Cardiac muscle cell (in vitro differentiated cells and primary cell): Measurements from ENCODE around the gene TMPRSS4. TPM values are rescaled to one million over a fixed set of nuclear protein-coding genes. Genes with fewer than 3 reads are reported as not detected.

ENCODE experiments used
- DNase-seq, 2 donors: peaks; one replicate each; pipeline versions ENCODE4 v3.0.0 to v3.0.0-alpha.2; 2010 to 2017; ENCODE audit warnings: low read depth in 1 of 2, low spot score in 1 of 2
- H3K27ac ChIP-seq: fragments of 200-600 bp; sonication (generic); 2 replicates; pipeline ENCODE4 v1.5.1; 2016
- H3K27me3 ChIP-seq: fragments of 200-600 bp; sonication (generic); 2 replicates; pipeline ENCODE4 v1.6.0; 2016; ENCODE audit warnings: control low read depth
- H3K36me3 ChIP-seq: fragments of 200-600 bp; sonication (generic); 2 replicates; pipeline ENCODE4 v1.5.1; 2016; ENCODE audit warnings: control low read depth
- H3K4me1 ChIP-seq: fragments of 200-600 bp; sonication (generic); 2 replicates; pipeline ENCODE4 v1.8.1; 2017; ENCODE audit warnings: low read depth, mild to moderate bottlenecking, mixed run types
- H3K4me3 ChIP-seq: fragments of 200-600 bp; sonication (generic); 2 replicates; pipeline ENCODE4 v1.5.1; 2016; ENCODE audit warnings: mild to moderate bottlenecking
- H3K9me3 ChIP-seq: fragments of 200-600 bp; sonication (generic); 2 replicates; pipeline ENCODE4 v1.5.1; 2017; ENCODE audit warnings: low read depth, mild to moderate bottlenecking, control low read depth
- polyA plus RNA-seq: library from polyadenylated mRNA; unstranded; fragments of >200 nt; fragmentation: Nextera tagmentation; extraction: Ambion mirVana; gene quantifications from 2 replicates; pipeline ENCODE4 v1.2.1, GENCODE V29; 2016
- total RNA-seq: library from RNA; depleted of rRNA; stranded (reverse); fragments of >200 nt; gene quantifications from 2 replicates; pipeline ENCODE4 v1.2.3, GENCODE V29; 2016
- TF ChIP-seq, protein P1 (sequence below): IDR thresholded peaks from 2 replicates; pipeline ENCODE4 v1.5.1; 2012; ENCODE audit warnings: low read depth, mild to moderate bottlenecking, low read length

The TMPRSS4 gene
- total and polyA plus RNA-seq, 2 experiments from 2014 or later, result not detected

- Histone ChIP-seq H3K27me3 (no peaks in the 10 kb centered on the region), H3K36me3 (no peaks in the 10 kb centered on the region), H3K9me3 (no peaks in the 10 kb centered on the region), H3K4me3 (no peak overlapping the region), H3K27ac (no peak overlapping the region), H3K4me1 (peaks cover 6% of the 10 kb centered on the region)
- no peak for DNase-seq
- TF ChIP-seq, protein P1, sequence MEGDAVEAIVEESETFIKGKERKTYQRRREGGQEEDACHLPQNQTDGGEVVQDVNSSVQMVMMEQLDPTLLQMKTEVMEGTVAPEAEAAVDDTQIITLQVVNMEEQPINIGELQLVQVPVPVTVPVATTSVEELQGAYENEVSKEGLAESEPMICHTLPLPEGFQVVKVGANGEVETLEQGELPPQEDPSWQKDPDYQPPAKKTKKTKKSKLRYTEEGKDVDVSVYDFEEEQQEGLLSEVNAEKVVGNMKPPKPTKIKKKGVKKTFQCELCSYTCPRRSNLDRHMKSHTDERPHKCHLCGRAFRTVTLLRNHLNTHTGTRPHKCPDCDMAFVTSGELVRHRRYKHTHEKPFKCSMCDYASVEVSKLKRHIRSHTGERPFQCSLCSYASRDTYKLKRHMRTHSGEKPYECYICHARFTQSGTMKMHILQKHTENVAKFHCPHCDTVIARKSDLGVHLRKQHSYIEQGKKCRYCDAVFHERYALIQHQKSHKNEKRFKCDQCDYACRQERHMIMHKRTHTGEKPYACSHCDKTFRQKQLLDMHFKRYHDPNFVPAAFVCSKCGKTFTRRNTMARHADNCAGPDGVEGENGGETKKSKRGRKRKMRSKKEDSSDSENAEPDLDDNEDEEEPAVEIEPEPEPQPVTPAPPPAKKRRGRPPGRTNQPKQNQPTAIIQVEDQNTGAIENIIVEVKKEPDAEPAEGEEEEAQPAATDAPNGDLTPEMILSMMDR, result no peak
Observed at GRCh38 chr11:118112711-118113430, 36.0 kb downstream of the TMPRSS4 start.

DNA sequence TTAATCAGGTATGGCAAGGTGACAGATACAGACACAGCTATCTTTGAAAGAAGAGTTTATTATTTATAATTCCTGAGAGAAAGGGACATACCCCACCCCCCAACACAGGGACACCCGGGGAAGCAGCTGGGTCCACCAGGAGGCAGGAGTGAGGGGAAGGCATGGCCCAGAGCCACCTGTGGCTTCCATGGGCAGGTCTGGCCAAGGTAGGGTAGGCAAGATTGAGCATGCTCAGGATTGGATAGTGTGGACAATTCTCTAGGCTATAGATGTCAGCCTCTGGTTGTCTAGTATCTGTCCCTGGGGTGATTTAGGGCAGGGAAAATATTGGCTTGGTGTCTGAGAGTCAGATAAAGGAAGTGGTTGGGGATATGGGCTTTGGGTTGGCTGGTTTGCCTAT lies 37.4 kb downstream of the TMPRSS4 start:
- Histone ChIP-seq H3K9me3 (no peaks in the 10 kb centered on the region), H3K4me3 (no peak overlapping the region), H3K36me3 (no peaks in the 10 kb centered on the region), H3K27me3 (no peaks in the 10 kb centered on the region), H3K27ac (no peak overlapping the region), H3K4me1 (peaks cover 12% of the 10 kb centered on the region)
- TF ChIP-seq, protein P1, result no peak
- DNase-seq, result no peak

DNA sequence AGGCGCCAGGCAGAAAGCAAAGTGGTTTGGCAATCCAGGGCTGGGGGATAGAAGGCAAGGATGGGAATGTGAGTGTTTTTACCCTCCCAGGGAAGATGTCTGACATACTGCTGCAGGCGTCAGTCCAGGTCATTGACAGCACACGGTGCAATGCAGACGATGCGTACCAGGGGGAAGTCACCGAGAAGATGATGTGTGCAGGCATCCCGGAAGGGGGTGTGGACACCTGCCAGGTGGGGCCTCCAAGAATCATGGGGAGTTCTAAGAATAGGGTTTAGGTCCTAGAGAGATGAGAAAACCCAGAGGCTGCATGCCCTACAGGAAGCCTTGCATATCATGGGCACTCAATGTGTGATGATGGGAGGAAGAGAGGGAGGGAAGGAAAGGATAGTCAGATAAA lies 38.2 kb downstream of the TMPRSS4 start:
- DNase-seq, result no peak
- TF ChIP-seq, protein P1, result no peak
- Histone ChIP-seq H3K36me3 (no peaks in the 10 kb centered on the region), H3K27ac (no peak overlapping the region), H3K4me3 (no peak overlapping the region), H3K4me1 (peaks cover 12% of the 10 kb centered on the region), H3K9me3 (no peaks in the 10 kb centered on the region), H3K27me3 (no peaks in the 10 kb centered on the region)

DNA sequence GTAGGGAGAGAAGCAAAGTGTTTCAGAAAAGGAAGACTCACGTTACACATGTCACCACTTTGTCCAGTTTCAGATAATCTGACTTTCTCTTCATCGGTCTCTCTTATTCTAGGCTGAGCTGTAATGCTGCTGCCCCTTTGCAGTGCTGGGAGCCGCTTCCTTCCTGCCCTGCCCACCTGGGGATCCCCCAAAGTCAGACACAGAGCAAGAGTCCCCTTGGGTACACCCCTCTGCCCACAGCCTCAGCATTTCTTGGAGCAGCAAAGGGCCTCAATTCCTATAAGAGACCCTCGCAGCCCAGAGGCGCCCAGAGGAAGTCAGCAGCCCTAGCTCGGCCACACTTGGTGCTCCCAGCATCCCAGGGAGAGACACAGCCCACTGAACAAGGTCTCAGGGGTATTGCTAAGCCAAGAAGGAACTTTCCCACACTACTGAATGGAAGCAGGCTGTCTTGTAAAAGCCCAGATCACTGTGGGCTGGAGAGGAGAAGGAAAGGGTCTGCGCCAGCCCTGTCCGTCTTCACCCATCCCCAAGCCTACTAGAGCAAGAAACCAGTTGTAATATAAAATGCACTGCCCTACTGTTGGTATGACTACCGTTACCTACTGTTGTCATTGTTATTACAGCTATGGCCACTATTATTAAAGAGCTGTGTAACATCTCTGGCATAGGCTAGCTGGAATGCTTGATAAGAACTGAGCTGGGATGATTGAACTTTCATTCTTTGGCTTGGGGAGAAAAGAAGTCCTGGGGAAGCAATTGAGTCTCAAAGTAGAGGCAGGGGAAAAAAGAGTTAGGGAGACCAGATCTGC lies 41.1 kb downstream of the TMPRSS4 start:
- no peaks in the 10 kb centered on the region for H3K9me3 ChIP-seq
- H3K27me3 ChIP-seq, result no peaks in the 10 kb centered on the region
- TF ChIP-seq, protein P1, result no peak
- no peak overlapping the region for H3K27ac ChIP-seq
- no peaks in the 10 kb centered on the region for H3K36me3 ChIP-seq
- peaks cover 12% of the 10 kb centered on the region for H3K4me1 ChIP-seq
- no peak overlapping the region for H3K4me3 ChIP-seq
- DNase-seq, result no peak

DNA sequence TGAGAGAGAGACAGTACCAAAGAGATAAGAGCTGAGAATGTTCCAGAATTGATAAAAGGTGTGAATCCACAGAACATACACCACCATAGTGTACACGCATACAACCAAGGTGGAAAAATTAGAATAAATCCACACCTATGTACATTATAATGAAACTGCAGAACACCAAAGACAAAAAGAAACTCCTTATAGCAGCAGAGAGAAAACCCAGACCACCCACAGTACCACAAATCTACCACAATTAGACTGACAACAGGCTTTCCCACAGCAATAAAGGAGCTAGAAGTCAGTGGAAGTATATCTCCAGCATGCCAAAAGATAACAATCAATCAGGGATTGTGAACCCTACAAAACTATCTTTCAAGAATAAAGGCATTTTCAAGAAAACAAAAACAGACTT lies 43.9 kb downstream of the TMPRSS4 start:
- H3K36me3 ChIP-seq, result no peaks in the 10 kb centered on the region
- H3K4me3 ChIP-seq, result no peak overlapping the region
- no peak for DNase-seq
- H3K27me3 ChIP-seq, result no peaks in the 10 kb centered on the region
- TF ChIP-seq, protein P1, result no peak
- H3K4me1 ChIP-seq, result peaks cover 12% of the 10 kb centered on the region
- H3K9me3 ChIP-seq, result no peaks in the 10 kb centered on the region
- no peak overlapping the region for H3K27ac ChIP-seq
